Fibroblast of the aortic adventitia (primary cell): ENCODE results near the gene KCNQ1OT1. TPM values are rescaled to one million over a fixed set of nuclear protein-coding genes. Genes with fewer than 3 reads are reported as not detected.

Experiments used
- DNase-seq: peaks from one replicate; pipeline ENCODE4 v3.0.0-alpha.2; 2010; ENCODE audit warnings: low read depth
- H3K4me3 ChIP-seq: 2 replicates; pipeline ENCODE4 v1.5.1; 2011; ENCODE audit warnings: low read depth, mild to moderate bottlenecking, control low read depth, low read length, moderate library complexity
- total RNA-seq: library from RNA; depleted of rRNA; stranded (reverse); fragments of >200 nt; gene quantifications from 2 replicates; pipeline ENCODE4 v1.2.3, GENCODE V29; 2012; ENCODE audit warnings: low replicate concordance
- TF ChIP-seq, protein P1 (sequence below): IDR thresholded peaks from 2 replicates; pipeline ENCODE4 v1.5.1; 2011; ENCODE audit warnings: mild to moderate bottlenecking, low read length, control low read depth, inconsistent platforms; ENCODE audit not compliant: insufficient read depth

KCNQ1OT1 gene
- total RNA-seq, 1 donor: 5.5 TPM

DNA sequence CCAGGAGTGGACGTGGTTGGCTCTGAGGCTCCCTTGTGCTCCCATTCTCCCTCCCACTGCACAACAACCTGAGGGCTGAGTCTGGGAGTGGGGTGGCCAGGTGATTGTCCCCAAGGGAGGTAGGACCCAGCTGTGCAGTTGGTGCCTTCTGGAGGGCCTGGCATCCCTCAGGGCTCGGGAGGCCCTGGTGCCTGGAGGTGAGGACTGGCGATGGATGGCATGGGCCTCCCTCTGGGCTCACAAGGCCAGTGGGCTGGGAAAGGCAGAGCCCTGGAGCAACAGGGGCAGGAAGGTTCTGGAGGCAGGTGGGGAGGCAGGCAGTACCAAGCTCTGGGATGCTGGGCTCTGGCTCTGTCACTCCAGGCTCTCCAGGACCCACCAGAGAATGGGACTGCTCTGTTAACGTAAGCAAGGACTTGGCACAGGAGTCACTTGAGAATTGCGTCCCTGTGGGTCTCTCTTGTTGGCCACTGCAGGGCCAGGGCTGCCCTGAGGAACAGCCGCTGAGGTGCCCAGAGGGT lies 114.2 kb downstream of the KCNQ1OT1 start:
- DNase-seq: no peak
- no peak overlapping the region for H3K4me3 ChIP-seq
- TF ChIP-seq, protein P1, sequence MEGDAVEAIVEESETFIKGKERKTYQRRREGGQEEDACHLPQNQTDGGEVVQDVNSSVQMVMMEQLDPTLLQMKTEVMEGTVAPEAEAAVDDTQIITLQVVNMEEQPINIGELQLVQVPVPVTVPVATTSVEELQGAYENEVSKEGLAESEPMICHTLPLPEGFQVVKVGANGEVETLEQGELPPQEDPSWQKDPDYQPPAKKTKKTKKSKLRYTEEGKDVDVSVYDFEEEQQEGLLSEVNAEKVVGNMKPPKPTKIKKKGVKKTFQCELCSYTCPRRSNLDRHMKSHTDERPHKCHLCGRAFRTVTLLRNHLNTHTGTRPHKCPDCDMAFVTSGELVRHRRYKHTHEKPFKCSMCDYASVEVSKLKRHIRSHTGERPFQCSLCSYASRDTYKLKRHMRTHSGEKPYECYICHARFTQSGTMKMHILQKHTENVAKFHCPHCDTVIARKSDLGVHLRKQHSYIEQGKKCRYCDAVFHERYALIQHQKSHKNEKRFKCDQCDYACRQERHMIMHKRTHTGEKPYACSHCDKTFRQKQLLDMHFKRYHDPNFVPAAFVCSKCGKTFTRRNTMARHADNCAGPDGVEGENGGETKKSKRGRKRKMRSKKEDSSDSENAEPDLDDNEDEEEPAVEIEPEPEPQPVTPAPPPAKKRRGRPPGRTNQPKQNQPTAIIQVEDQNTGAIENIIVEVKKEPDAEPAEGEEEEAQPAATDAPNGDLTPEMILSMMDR: no peak

- H3K4me3 ChIP-seq: no peak overlapping the region
- no peak for DNase-seq
- TF ChIP-seq, protein P1: no peak
These were observed 114.8 kb downstream of the KCNQ1OT1 start for GRCh38 chr11:2584812-2585565.

DNA sequence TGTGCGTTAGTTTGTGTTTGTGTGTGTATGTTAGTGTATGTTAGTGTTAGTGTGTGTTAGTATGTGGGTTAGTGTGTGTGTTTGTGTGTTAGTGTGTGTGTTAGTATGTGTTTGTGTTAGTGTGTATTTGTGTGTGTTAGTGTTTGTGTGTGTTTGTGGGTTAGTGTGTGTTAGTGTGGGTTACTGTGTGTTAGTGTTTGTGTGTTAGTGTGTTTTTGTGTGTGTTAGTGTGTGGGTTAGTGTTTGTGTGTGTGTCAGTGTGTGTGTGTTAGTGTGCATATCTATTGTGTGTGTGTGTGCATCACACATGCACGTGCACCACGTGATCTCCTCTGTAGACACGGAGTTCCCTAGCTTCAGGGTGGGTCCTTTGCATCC lies 115.4 kb downstream of the KCNQ1OT1 start:
- TF ChIP-seq, protein P1: no peak
- H3K4me3 ChIP-seq: no peak overlapping the region
- no peak for DNase-seq

GRCh38 chr11:2583605-2583958 lies 116.2 kb downstream of the KCNQ1OT1 start:
- TF ChIP-seq, protein P1: no peak
- no peak overlapping the region for H3K4me3 ChIP-seq
- DNase-seq: no peak

- TF ChIP-seq, protein P1: no peak
These were observed 116.7 kb downstream of the KCNQ1OT1 start for GRCh38 chr11:2582946-2583604.

GRCh38 chr11:2582351-2582945 lies 117.3 kb downstream of the KCNQ1OT1 start:
- no peak overlapping the region for H3K4me3 ChIP-seq
- TF ChIP-seq, protein P1: no peak
- no peak for DNase-seq

More at GRCh38 chr11:2582946-2583604, 116.7 kb downstream of the KCNQ1OT1 start:
- DNase-seq: no peak
- H3K4me3 ChIP-seq: no peak overlapping the region
